ENCODE data around the gene ABCG1. TPM values are rescaled to one million over a fixed set of nuclear protein-coding genes. Genes with fewer than 3 reads are reported as not detected.

ABCG1 gene
- total RNA-seq, 1 donor from 2014 or later = 1.9 TPM

DNA sequence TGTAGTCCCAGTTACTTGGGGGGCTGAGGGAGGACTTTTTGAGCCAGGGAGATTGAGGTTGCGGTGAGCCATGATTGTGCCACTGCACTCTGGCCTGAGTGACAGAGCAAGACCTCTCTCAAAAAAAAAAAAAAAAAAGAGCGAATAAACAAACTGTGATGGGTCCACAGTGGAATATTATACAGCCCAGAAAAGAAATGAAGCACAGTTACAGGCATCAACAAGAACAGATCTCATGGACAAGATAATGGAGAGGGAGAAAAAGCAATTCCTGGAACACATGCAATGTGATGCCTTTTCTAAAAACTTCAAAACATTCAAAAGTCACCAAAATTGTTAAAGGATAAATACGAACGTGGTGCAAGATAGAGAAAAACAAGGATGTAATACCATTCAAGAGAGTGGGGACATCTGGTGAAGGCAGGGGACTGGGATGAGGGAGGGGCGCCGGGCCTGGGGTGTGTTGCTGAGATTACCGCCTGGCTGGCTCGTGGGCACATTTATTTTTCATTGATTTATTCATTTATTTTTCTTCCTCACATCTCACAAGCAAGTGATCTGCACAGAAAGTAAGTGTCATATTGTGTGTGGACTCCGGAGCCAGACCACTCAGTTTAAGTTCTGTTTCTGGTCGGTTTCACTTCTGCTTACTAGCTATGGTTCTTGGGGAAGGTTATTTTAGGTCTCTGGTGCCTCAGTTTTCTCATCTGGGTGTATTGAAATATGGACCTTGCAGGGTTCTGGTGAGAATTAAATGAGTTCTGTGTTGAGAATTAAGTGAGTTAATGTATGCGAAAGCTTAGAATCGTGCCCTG is 30.1 kb downstream of the ABCG1 start:
- peaks cover 8% of the 10 kb centered on the region for H3K27me3 Mint-ChIP-seq (ENCODE audit: insufficient read depth, low read depth)
- no peak overlapping the region for H3K9ac ChIP-seq

DNA sequence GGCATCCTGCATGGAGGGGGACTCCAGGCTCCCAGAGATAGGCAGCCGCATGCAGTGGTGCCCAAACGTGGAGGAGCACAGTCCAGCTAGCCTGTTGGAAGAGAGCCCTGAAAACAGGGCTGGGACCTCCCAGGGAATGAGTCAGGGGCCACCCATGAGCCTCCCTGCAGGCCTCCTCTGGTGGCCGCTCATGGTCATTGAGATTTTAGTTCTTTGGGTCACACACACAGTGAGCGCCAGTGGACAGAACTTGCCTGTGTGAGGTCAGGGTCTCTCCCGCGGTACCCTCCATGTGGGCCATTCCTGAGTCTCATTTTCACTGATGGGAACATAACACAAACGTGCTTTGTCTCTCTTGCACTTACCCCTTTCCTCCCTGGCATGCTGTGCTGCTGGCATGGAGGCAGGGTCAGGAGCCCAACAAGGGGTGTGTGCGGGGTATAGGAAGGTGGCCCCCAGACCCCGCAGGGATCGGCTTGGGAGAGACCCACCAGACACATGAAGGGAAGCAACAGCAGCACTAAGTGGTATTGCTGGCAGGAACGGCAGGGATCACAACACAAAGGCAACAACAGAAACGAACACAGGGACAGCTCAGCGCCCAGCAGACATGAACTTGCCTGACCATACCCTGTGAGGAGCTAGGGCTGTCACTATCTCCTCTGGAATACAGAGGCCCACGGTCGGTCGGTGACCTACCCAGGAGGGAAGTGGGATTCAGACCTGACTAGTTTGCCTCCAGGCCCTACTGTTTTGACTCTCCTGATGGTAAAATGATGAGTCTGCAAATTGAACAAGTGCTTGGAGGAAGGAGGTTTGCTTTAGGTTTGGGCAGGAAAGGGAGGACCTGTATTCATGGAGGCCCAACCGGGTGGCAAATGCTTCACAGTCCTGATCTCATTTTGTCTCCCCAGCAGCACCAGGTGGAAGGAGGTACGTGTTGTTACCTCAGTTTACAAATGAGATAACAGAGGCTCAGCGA is 31.8 kb downstream of the ABCG1 start:
- Histone ChIP-seq H3K4me2 (no peak overlapping the region), H3K36me3 (no peaks in the 10 kb centered on the region), H3K4me3 (no peak overlapping the region), H3F3A (ENCODE audit: low read depth) (no peaks in the 10 kb centered on the region), H4K20me1 (ENCODE audit: low read depth) (no peaks in the 10 kb centered on the region), H3K9ac (no peak overlapping the region), H3K4me1 (peaks cover 14% of the 10 kb centered on the region), H3K27me3 (no peaks in the 10 kb centered on the region), H3K9me3 (ENCODE audit: low read depth) (no peaks in the 10 kb centered on the region), H3K79me2 (ENCODE audit: low read depth) (no peaks in the 10 kb centered on the region), H2AFZ (replicated peaks) (no peak overlapping the region), H3K27ac (no peak overlapping the region)
- TF ChIP-seq, protein P1, sequence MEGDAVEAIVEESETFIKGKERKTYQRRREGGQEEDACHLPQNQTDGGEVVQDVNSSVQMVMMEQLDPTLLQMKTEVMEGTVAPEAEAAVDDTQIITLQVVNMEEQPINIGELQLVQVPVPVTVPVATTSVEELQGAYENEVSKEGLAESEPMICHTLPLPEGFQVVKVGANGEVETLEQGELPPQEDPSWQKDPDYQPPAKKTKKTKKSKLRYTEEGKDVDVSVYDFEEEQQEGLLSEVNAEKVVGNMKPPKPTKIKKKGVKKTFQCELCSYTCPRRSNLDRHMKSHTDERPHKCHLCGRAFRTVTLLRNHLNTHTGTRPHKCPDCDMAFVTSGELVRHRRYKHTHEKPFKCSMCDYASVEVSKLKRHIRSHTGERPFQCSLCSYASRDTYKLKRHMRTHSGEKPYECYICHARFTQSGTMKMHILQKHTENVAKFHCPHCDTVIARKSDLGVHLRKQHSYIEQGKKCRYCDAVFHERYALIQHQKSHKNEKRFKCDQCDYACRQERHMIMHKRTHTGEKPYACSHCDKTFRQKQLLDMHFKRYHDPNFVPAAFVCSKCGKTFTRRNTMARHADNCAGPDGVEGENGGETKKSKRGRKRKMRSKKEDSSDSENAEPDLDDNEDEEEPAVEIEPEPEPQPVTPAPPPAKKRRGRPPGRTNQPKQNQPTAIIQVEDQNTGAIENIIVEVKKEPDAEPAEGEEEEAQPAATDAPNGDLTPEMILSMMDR (IDR thresholded peaks at IDR 0.05) = no peak
- TF ChIP-seq EZH2 (IDR thresholded peaks at IDR 0.05) (no peak), EZH2phosphoT487 (IDR thresholded peaks at IDR 0.05) (no peak)
- peaks cover 16% of the 10 kb centered on the region for H3K4me1 Mint-ChIP-seq
- no peak overlapping the region for H3K4me3 Mint-ChIP-seq
- DNase-seq (ENCODE audit: low spot score) = no peak
- H3K9me3 Mint-ChIP-seq = no peaks in the 10 kb centered on the region
- peak overlapping the region; percentile 32 for H3K27ac Mint-ChIP-seq
- H3K27me3 Mint-ChIP-seq (ENCODE audit: insufficient read depth, low read depth) = peaks cover 8% of the 10 kb centered on the region
- no peaks in the 10 kb centered on the region for H3K36me3 Mint-ChIP-seq

More for the DNA sequence above, 30.1 kb downstream of the ABCG1 start:
- H3F3A ChIP-seq (ENCODE audit: low read depth) = no peaks in the 10 kb centered on the region
- no peaks in the 10 kb centered on the region for H3K9me3 Mint-ChIP-seq
- no peaks in the 10 kb centered on the region for H3K9me3 ChIP-seq (ENCODE audit: low read depth)
- no peak overlapping the region for H2AFZ ChIP-seq (replicated peaks)
- H3K36me3 Mint-ChIP-seq = no peaks in the 10 kb centered on the region
- H3K4me2 ChIP-seq = no peak overlapping the region
- H3K4me1 ChIP-seq = peaks cover 9% of the 10 kb centered on the region
- no peak overlapping the region for H3K27ac ChIP-seq
- no peak overlapping the region for H3K27ac Mint-ChIP-seq
- TF ChIP-seq, protein P1 (IDR thresholded peaks at IDR 0.05) = no peak
- TF ChIP-seq EZH2 (IDR thresholded peaks at IDR 0.05) (no peak), EZH2phosphoT487 (IDR thresholded peaks at IDR 0.05) (no peak)
- H3K27me3 ChIP-seq = no peaks in the 10 kb centered on the region
- H4K20me1 ChIP-seq (ENCODE audit: low read depth) = no peaks in the 10 kb centered on the region
- DNase-seq (ENCODE audit: low spot score) = no peak
- peaks cover 10% of the 10 kb centered on the region for H3K4me1 Mint-ChIP-seq
- H3K4me3 Mint-ChIP-seq = no peak overlapping the region
- no peaks in the 10 kb centered on the region for H3K79me2 ChIP-seq (ENCODE audit: low read depth)
- no peaks in the 10 kb centered on the region for H3K36me3 ChIP-seq
- no peak overlapping the region for H3K4me3 ChIP-seq

DNA sequence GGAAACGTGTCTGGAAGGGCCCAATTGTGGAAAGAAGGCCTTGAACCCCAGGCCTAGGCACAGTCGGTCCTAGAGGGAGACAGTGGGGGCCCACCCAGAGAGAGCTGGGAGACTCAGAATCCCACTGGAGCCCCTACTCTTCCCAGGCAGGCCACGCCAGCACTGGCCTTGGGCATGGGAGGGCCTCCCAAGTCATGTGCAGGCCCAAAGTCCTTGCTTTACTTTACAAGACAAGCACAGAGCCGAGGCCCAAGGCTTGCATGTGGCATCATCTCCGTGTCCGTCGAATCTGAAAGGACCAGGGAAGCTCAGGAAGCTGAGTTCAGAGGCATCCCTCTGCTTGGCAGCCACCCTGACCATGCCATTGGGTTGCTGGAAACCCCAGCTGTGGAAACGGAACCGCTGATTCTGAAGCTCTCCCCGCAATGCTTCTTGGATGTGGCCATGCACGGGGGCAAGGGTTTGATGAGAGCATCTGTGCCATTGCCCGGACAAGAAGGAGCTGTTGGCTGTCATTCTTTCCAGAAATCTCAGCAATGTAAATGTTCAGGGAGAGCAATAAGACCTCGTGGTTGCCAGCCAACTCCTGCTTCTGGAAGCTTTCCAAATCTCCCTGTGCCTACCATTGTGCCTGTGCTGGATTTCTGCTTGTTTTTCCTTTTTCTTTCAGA is 32.8 kb downstream of the ABCG1 start:
- no peak overlapping the region for H3K4me3 ChIP-seq
- Mint-ChIP-seq H3K36me3 (no peaks in the 10 kb centered on the region), H3K4me3 (no peak overlapping the region), H3K27ac (no peak overlapping the region), H3K27me3 (ENCODE audit: insufficient read depth, low read depth) (peaks cover 8% of the 10 kb centered on the region), H3K9me3 (no peaks in the 10 kb centered on the region), H3K4me1 (peaks cover 16% of the 10 kb centered on the region)
- no peaks in the 10 kb centered on the region for H3K36me3 ChIP-seq
- no peaks in the 10 kb centered on the region for H4K20me1 ChIP-seq (ENCODE audit: low read depth)
- H3K27me3 ChIP-seq = no peaks in the 10 kb centered on the region
- H3K9ac ChIP-seq = no peak overlapping the region
- peaks cover 9% of the 10 kb centered on the region for H3K4me1 ChIP-seq
- H2AFZ ChIP-seq (replicated peaks) = no peak overlapping the region
- no peak overlapping the region for H3K27ac ChIP-seq
- no peaks in the 10 kb centered on the region for H3F3A ChIP-seq (ENCODE audit: low read depth)
- no peak for DNase-seq (ENCODE audit: low spot score)
- no peaks in the 10 kb centered on the region for H3K79me2 ChIP-seq (ENCODE audit: low read depth)
- TF ChIP-seq EZH2phosphoT487 (IDR thresholded peaks at IDR 0.05) (no peak), EZH2 (IDR thresholded peaks at IDR 0.05) (no peak)
- TF ChIP-seq, protein P1 (IDR thresholded peaks at IDR 0.05) = no peak
- H3K4me2 ChIP-seq = no peak overlapping the region
- no peaks in the 10 kb centered on the region for H3K9me3 ChIP-seq (ENCODE audit: low read depth)
